PC-9 (cell line): Measurements from ENCODE around the gene TBX18. TPM values are rescaled to one million over a fixed set of nuclear protein-coding genes. Genes with fewer than 3 reads are reported as not detected.

Experiments
- BruUV-seq: library from RNA; stranded (reverse); fragments of 400-500 nt; replicated peaks from 2 replicates; lab custom pipeline; 2021; lab: Mats Ljungman, UMichigan
- CTCF ChIA-PET: fragments of 300-600 bp; sonication (Branson Sonifier 250); formaldehyde crosslinking; loops from one replicate; lab custom pipeline; 2022; ENCODE audit warnings: antibody characterized with exemption; lab: Charles Lee
- POLR2A ChIA-PET: fragments of 300-600 bp; sonication (Branson Sonifier 250); formaldehyde crosslinking; loops from one replicate; lab custom pipeline; 2022; ENCODE audit warnings: antibody characterized with exemption; ENCODE audit not compliant: unreplicated experiment; lab: Charles Lee
- DNase-seq, 2 experiments: peaks; one replicate each; pipeline versions ENCODE4 v3.0.0 to v3.0.0-alpha.2; 2015 to 2022; ENCODE audit warnings: mixed read lengths in 1 of 2
- H2AFZ ChIP-seq: fragments of 200-600 bp; sonication (generic); 2 replicates; pipeline ENCODE4 v1.8.1; 2017; ENCODE audit warnings: antibody characterized with exemption
- H3F3A ChIP-seq: fragments of 200-600 bp; sonication (generic); 2 replicates; pipeline ENCODE4 v1.8.1; 2017; ENCODE audit warnings: antibody characterized with exemption, mild to moderate bottlenecking, low read depth; ENCODE audit not compliant: insufficient read depth
- H3K27ac ChIP-seq: fragments of 200-600 bp; sonication (generic); 2 replicates; pipeline ENCODE4 v1.6.1; 2016; ENCODE audit warnings: mixed run types
- H3K27me3 ChIP-seq: fragments of 200-600 bp; sonication (generic); 2 replicates; pipeline ENCODE4 v1.6.1; 2016; ENCODE audit warnings: low read depth, mixed run types; ENCODE audit not compliant: insufficient read depth
- H3K36me3 ChIP-seq: fragments of 200-600 bp; sonication (generic); 2 replicates; pipeline ENCODE4 v1.6.1; 2016; ENCODE audit warnings: low read depth, mixed run types
- H3K4me1 ChIP-seq: fragments of 200-600 bp; sonication (generic); replicated peaks from 2 replicates; pipeline ENCODE4 v1.6.1; 2016; ENCODE audit warnings: mixed run types; ENCODE audit not compliant: insufficient read depth
- H3K4me2 ChIP-seq: fragments of 200-600 bp; sonication (generic); 2 replicates; pipeline ENCODE4 v1.6.1; 2017; ENCODE audit warnings: mixed run types
- H3K4me3 ChIP-seq: fragments of 200-600 bp; sonication (generic); 2 replicates; pipeline ENCODE4 v1.6.1; 2016; ENCODE audit warnings: mixed run types
- H3K79me2 ChIP-seq: fragments of 200-600 bp; sonication (generic); 2 replicates; pipeline ENCODE4 v1.6.1; 2017; ENCODE audit warnings: low read depth, mixed run types
- H3K9me2 ChIP-seq: fragments of 200-600 bp; sonication (generic); 2 replicates; pipeline ENCODE4 v1.8.1; 2017; ENCODE audit warnings: mild to moderate bottlenecking; ENCODE audit not compliant: insufficient read depth
- H3K9me3 ChIP-seq: fragments of 200-600 bp; sonication (generic); 2 replicates; pipeline ENCODE4 v1.8.1; 2016; ENCODE audit warnings: low read depth; ENCODE audit not compliant: insufficient read depth
- H4K20me1 ChIP-seq: fragments of 200-600 bp; sonication (generic); 2 replicates; pipeline ENCODE4 v1.8.1; 2017; ENCODE audit not compliant: insufficient read depth
- CTCF ChIP-seq: fragments of 200-600 bp; sonication (generic); conservative IDR thresholded peaks from 2 replicates; pipeline ENCODE4 v1.6.1; 2017; ENCODE audit warnings: mixed run types, antibody characterized with exemption, mild to moderate bottlenecking, moderate library complexity
- EZH2 ChIP-seq: fragments of 200-600 bp; sonication (generic); IDR thresholded peaks from 2 replicates; pipeline ENCODE4 v1.8.0; 2017; ENCODE audit warnings: antibody characterized with exemption, low read depth
- intact Hi-C: fragments of 100-400 bp; cut with micrococcal nuclease; formaldehyde crosslinking; loops from one replicate; pipeline ENCODE4 v1.10.0; 2022; ENCODE audit not compliant: unreplicated experiment
- total RNA-seq: library from RNA; stranded (reverse); gene quantifications from 2 replicates; pipeline ENCODE4 v1.2.3, GENCODE V29; 2021

The TBX18 gene
- total RNA-seq, 1 experiment from 2014 or later = not detected

- Histone ChIP-seq H3K27ac (no peak overlapping the region), H3K4me1 (peaks cover 22% of the 10 kb centered on the region), H3K4me3 (no peak overlapping the region), H3K9me3 (no peaks in the 10 kb centered on the region), H3K36me3 (no peaks in the 10 kb centered on the region), H3K27me3 (no peaks in the 10 kb centered on the region), H3F3A (peaks cover 4% of the 10 kb centered on the region), H4K20me1 (no peaks in the 10 kb centered on the region), H3K9me2 (no peaks in the 10 kb centered on the region), H3K4me2 (no peak overlapping the region), H2AFZ (no peak overlapping the region), H3K79me2 (no peaks in the 10 kb centered on the region)
- intact Hi-C loops = loop anchor here (10.0 kb wide), 1 partner anchor 107 kb away; no protein-coding TSS in a partner anchor
- TF ChIP-seq CTCF (no peak), EZH2 (no peak)
- CTCF ChIA-PET = no interaction called here
- DNase-seq = no peak
- POLR2A ChIA-PET = no interaction called here
- no TSS peak for BruUV-seq
These were observed 126.1 kb downstream of the TBX18 start for GRCh38 chr6:84638286-84638685.
